Liver (tissue), 3 donors: ENCODE data around the gene PLEKHA8.

Experiments
- EGR1 ChIP-seq, 2 donors: IDR thresholded peaks; 2 replicates each; pipeline ENCODE4 v1.6.1; 2016 to 2018; ENCODE audit warnings: antibody characterized with exemption in 2 of 2, low read depth in 2 of 2
- GABPA ChIP-seq, 2 donors: IDR thresholded peaks in 1 of 2; conservative IDR thresholded peaks in 1 of 2; 2 replicates each; pipeline ENCODE4 v1.6.1; 2016; ENCODE audit warnings: antibody characterized with exemption in 2 of 2, mild to moderate bottlenecking in 1 of 2, moderate library complexity in 1 of 2
- HNF4G ChIP-seq: IDR thresholded peaks from 2 replicates; pipeline ENCODE4 v1.6.1; 2016; ENCODE audit warnings: antibody characterized with exemption
- TF ChIP-seq, protein P1 (sequence below): IDR thresholded peaks from 2 replicates; pipeline ENCODE4 v1.6.1; 2016; ENCODE audit warnings: antibody characterized with exemption
- TF ChIP-seq, protein P2 (sequence below): fragments of 150-350 bp; IDR thresholded peaks from 2 replicates; pipeline ENCODE4 v1.5.1; 2017; ENCODE audit warnings: improper control_type of control experiment, low read depth, low read length; ENCODE audit not compliant: missing input control
- donor health status: healthy.
- donor health status: healthy.

DNA sequence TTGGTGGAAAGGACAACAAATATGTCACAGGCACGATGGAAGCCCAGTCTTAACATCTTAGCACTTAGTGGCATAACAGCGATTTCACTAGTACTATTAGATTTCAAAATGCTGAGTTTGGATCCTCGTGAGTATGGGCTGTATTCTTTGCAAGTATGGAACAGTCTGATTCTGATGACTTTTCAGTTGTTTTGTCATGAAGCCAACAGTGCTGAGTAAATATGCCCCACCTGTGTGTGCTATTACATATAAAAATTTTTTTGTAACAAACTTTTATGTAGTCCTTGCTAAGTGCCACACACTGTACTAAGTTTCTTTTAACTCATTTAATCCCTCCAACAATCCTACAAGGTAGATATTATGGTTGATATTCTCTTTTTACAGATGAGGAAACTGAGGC, 137.4 kb downstream of the PLEKHA8 start:
- no peak for TF ChIP-seq EGR1 (IDR thresholded peaks at IDR 0.05; ENCODE audit: low read depth in 2 of 2)
- TF ChIP-seq, protein P1, sequence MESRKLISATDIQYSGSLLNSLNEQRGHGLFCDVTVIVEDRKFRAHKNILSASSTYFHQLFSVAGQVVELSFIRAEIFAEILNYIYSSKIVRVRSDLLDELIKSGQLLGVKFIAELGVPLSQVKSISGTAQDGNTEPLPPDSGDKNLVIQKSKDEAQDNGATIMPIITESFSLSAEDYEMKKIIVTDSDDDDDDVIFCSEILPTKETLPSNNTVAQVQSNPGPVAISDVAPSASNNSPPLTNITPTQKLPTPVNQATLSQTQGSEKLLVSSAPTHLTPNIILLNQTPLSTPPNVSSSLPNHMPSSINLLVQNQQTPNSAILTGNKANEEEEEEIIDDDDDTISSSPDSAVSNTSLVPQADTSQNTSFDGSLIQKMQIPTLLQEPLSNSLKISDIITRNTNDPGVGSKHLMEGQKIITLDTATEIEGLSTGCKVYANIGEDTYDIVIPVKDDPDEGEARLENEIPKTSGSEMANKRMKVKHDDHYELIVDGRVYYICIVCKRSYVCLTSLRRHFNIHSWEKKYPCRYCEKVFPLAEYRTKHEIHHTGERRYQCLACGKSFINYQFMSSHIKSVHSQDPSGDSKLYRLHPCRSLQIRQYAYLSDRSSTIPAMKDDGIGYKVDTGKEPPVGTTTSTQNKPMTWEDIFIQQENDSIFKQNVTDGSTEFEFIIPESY = no peak
- TF ChIP-seq, protein P2, sequence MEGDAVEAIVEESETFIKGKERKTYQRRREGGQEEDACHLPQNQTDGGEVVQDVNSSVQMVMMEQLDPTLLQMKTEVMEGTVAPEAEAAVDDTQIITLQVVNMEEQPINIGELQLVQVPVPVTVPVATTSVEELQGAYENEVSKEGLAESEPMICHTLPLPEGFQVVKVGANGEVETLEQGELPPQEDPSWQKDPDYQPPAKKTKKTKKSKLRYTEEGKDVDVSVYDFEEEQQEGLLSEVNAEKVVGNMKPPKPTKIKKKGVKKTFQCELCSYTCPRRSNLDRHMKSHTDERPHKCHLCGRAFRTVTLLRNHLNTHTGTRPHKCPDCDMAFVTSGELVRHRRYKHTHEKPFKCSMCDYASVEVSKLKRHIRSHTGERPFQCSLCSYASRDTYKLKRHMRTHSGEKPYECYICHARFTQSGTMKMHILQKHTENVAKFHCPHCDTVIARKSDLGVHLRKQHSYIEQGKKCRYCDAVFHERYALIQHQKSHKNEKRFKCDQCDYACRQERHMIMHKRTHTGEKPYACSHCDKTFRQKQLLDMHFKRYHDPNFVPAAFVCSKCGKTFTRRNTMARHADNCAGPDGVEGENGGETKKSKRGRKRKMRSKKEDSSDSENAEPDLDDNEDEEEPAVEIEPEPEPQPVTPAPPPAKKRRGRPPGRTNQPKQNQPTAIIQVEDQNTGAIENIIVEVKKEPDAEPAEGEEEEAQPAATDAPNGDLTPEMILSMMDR = no peak
- TF ChIP-seq HNF4G = no peak
- no peak for TF ChIP-seq GABPA (IDR thresholded peaks at IDR 0.05 in 1 of 2, conservative IDR thresholded peaks at IDR 0.05 in 1 of 2)
